ENCODE results near the gene ATF7.

- no peak for TF ChIP-seq CTCF (IDR thresholded peaks at IDR 0.05; ENCODE audit: low read depth, low read length)
- no peak for TF ChIP-seq POLR2A (IDR thresholded peaks at IDR 0.05; ENCODE audit: extremely low read depth, insufficient read length)
Measured at GRCh38 chr12:53533471-53533870, 92.7 kb downstream of the ATF7 start.
